HG03342 (cell line): ENCODE results near the gene CDH15.
"Not testable (repeated sequence)": the region's sequence is repeated elsewhere in the genome, so short reads cannot be mapped to it uniquely, and the experiment has no call there.

Source experiments
- ATAC-seq: cut with Tn5 transposase; IDR thresholded peaks from one replicate; pipeline ENCODE4 v1.9.1; 2021; ENCODE audit warnings: mild to moderate bottlenecking, moderate library complexity; ENCODE audit not compliant: unreplicated experiment

CDH15 gene

GRCh38 chr16:89187032-89187769 lies 15.7 kb downstream of the CDH15 start:
- no peak for ATAC-seq

GRCh38 chr16:89187770-89188392 lies 16.3 kb downstream of the CDH15 start:
- ATAC-seq, result no peak

- not testable (repeated sequence) for ATAC-seq
Observed at GRCh38 chr16:89188471-89189357, 17.2 kb downstream of the CDH15 start.

- ATAC-seq, result no peak
Observed at GRCh38 chr16:89189358-89190025, 17.9 kb downstream of the CDH15 start.

GRCh38 chr16:89190150-89190958 lies 18.8 kb downstream of the CDH15 start:
- ATAC-seq, result no peak

- ATAC-seq, result no peak
Observed at GRCh38 chr16:89191033-89191900, 19.7 kb downstream of the CDH15 start.

GRCh38 chr16:89191901-89192185 lies 20.3 kb downstream of the CDH15 start:
- ATAC-seq, result no peak

GRCh38 chr16:89192186-89192955 lies 20.8 kb downstream of the CDH15 start:
- ATAC-seq, result not testable (repeated sequence)

GRCh38 chr16:89192956-89193575 lies 21.5 kb downstream of the CDH15 start:
- no peak for ATAC-seq

GRCh38 chr16:89193576-89194293 lies 22.2 kb downstream of the CDH15 start:
- no peak for ATAC-seq

GRCh38 chr16:89194340-89195311 lies 23.1 kb downstream of the CDH15 start:
- ATAC-seq, result no peak

GRCh38 chr16:89195521-89196171 lies 24.1 kb downstream of the CDH15 start:
- ATAC-seq, result no peak

GRCh38 chr16:89197033-89197632 lies 25.6 kb downstream of the CDH15 start:
- no peak for ATAC-seq

- ATAC-seq, result no peak
Observed at GRCh38 chr16:89197633-89198416, 26.3 kb downstream of the CDH15 start.
